Stomach (tissue), 9 donors: ENCODE results near the gene CD33. TPM values are rescaled to one million over a fixed set of nuclear protein-coding genes. Genes with fewer than 3 reads are reported as not detected.
A peak's percentile ranks its signal among the peaks of the same experiment; 100 is the strongest.

ENCODE experiments used
- DNase-seq, 2 donors: peaks; one replicate each; pipeline versions ENCODE4 v3.0.0 to v3.0.0-alpha.2; 2013 to 2019
- H3K27ac ChIP-seq, 5 donors: fragments of 200-600 bp in 4 of 5; sonication (generic) in 4 of 5; one replicate each; pipeline ENCODE4 v1.5.1; 2013 to 2019; ENCODE audit warnings: mild to moderate bottlenecking in 1 of 5, moderate library complexity in 1 of 5
- H3K27me3 ChIP-seq, 3 donors: fragments of 200-600 bp; sonication (generic); one replicate each; pipeline ENCODE4 v1.5.1; 2017 to 2019; ENCODE audit warnings: mixed run types in 1 of 3
- H3K36me3 ChIP-seq, 4 donors: fragments of 200-600 bp; sonication (generic); 1 replicate in 3 of 4; 2 replicates in 1 of 4; pipeline ENCODE4 v1.5.1; 2016 to 2019
- H3K4me1 ChIP-seq, 4 donors: fragments of 200-600 bp; sonication (generic); one replicate each; pipeline ENCODE4 v1.5.1; 2016 to 2019
- H3K4me3 ChIP-seq, 4 donors: fragments of 200-600 bp; sonication (generic) in 3 of 4; one replicate each; pipeline ENCODE4 v1.5.1; 2016 to 2019; ENCODE audit warnings: mild to moderate bottlenecking in 1 of 4
- H3K9me3 ChIP-seq, 4 donors: fragments of 200-600 bp; sonication (generic); one replicate each; pipeline ENCODE4 v1.5.1; 2016 to 2019
- EP300 ChIP-seq: sonication (generic); formaldehyde crosslinking; IDR thresholded peaks from one replicate; pipeline ENCODE4 v1.6.1; 2017; ENCODE audit warnings: antibody characterized with exemption
- POLR2A ChIP-seq, 4 donors: fragments of 450-650 bp; IDR thresholded peaks; one replicate each; pipeline ENCODE4 v1.6.1; 2016; ENCODE audit warnings: antibody characterized with exemption in 4 of 4, control low read depth in 2 of 4, mild to moderate bottlenecking in 1 of 4, moderate library complexity in 1 of 4
- POLR2AphosphoS5 ChIP-seq, 3 donors: sonication (generic); formaldehyde crosslinking; IDR thresholded peaks; one replicate each; pipeline ENCODE4 v1.6.1; 2016; ENCODE audit warnings: antibody characterized with exemption in 3 of 3
- WGBS, 5 donors: extraction: QIAGEN DNeasy Blood & Tissue Kit in 3 of 5; methylation state at CpG; one replicate each; pipeline versions ENCODE4 v1.1.5 to v1.1.7; 2013 to 2018; 5-methylcytosine and 5-hydroxymethylcytosine counted together
- intact Hi-C: fragments of 100-400 bp; cut with DNase I; formaldehyde crosslinking; loops from one replicate; pipeline ENCODE4 v1.15.1; 2023; ENCODE audit warnings: low total_unique reads
- polyA plus RNA-seq, 3 donors: library from polyadenylated mRNA; stranded (reverse); fragments of 200-250 nt; gene quantifications; one replicate each; pipeline ENCODE4 v1.2.3, GENCODE V29; 2013
- total RNA-seq, 5 donors: library from RNA; depleted of rRNA; stranded (reverse); fragments of >200 nt; gene quantifications; one replicate each; pipeline versions ENCODE4 v1.1.0 to v1.2.3, GENCODE V29; 2014 to 2016
- TF ChIP-seq, protein P1 (sequence below), 7 experiments: fragments of 450-650 bp in 4 of 7; fragments of 200-600 bp in 3 of 7; sonication (generic) in 3 of 7; IDR thresholded peaks; one replicate each; pipeline ENCODE4 v1.5.1; 2016 to 2019; ENCODE audit warnings: antibody characterized with exemption in 7 of 7, control low read depth in 2 of 7, mild to moderate bottlenecking in 1 of 7
- donor health status: healthy with polysubstance abuse.
- donor health status: Bipolar disorder and iron deficiency.
- donor health status: healthy.

The CD33 gene
- total and polyA plus RNA-seq, 8 donors = 1.7 to 4.8 (median 3.0) TPM; not detected in 3

- no peaks in the 10 kb centered on the region for H3K9me3 ChIP-seq
- H3K4me3 ChIP-seq = no peak overlapping the region
- H3K4me1 ChIP-seq = no peaks in the 10 kb centered on the region
- no peak overlapping the region for H3K27ac ChIP-seq
- no peaks in the 10 kb centered on the region for H3K36me3 ChIP-seq
- intact Hi-C loops = no loop called here
- 23 to 33% (median 32%) methylated on average over 5 of the region's 5 CpGs for WGBS, 5 donors
- H3K27me3 ChIP-seq = peaks cover 0 to 17% (median 0%) of the 10 kb centered on the region in 3 donors
- TF ChIP-seq, protein P1, sequence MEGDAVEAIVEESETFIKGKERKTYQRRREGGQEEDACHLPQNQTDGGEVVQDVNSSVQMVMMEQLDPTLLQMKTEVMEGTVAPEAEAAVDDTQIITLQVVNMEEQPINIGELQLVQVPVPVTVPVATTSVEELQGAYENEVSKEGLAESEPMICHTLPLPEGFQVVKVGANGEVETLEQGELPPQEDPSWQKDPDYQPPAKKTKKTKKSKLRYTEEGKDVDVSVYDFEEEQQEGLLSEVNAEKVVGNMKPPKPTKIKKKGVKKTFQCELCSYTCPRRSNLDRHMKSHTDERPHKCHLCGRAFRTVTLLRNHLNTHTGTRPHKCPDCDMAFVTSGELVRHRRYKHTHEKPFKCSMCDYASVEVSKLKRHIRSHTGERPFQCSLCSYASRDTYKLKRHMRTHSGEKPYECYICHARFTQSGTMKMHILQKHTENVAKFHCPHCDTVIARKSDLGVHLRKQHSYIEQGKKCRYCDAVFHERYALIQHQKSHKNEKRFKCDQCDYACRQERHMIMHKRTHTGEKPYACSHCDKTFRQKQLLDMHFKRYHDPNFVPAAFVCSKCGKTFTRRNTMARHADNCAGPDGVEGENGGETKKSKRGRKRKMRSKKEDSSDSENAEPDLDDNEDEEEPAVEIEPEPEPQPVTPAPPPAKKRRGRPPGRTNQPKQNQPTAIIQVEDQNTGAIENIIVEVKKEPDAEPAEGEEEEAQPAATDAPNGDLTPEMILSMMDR (IDR thresholded peaks at IDR 0.05) = peak in 3 of 7 experiments; percentile 14 to 34 (median 23)
- no peak for TF ChIP-seq POLR2A (IDR thresholded peaks at IDR 0.05)
- peak in 1 of 2 donors; percentile 62 for DNase-seq
Observed at GRCh38 chr19:51259348-51260245, 34.7 kb downstream of the CD33 start.

GRCh38 chr19:51263808-51264207 lies 38.9 kb downstream of the CD33 start:
- 81 to 86% (median 82%) methylated on average over 4 of the region's 4 CpGs for WGBS, 5 donors

DNA sequence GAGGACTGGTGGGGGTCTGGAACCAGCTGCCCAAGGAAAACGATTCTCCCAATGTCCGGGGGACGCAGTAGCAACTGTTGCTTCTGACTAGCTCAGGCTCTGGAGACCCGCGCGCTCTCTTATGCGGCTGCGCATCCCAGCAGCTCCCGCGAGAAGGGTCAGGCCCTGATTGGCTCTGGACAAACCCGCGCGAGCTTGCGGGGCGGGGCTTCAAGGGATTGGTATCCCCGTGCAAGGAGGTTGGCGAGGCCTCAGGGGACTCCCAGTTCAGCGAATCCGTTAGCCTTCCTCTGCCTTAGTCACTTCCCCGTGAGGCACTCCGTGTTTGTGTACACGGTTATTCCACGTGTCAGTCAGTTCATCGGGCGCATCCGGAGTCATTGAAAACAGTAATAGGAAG lies 46.2 kb downstream of the CD33 start:
- no peaks in the 10 kb centered on the region for H3K36me3 ChIP-seq
- TF ChIP-seq POLR2AphosphoS5 (IDR thresholded peaks at IDR 0.05) = no peak
- no peak for TF ChIP-seq EP300
- WGBS, 5 donors = 53 to 63% (median 58%) methylated on average over 9 to 26 of the region's 26 CpGs
- peaks cover 0 to 16% (median 0%) of the 10 kb centered on the region in 3 donors for H3K27me3 ChIP-seq
- H3K4me1 ChIP-seq = no peaks in the 10 kb centered on the region
- H3K9me3 ChIP-seq = peaks cover 0 to 3% (median 0%) of the 10 kb centered on the region in 4 donors
- no peak overlapping the region for H3K4me3 ChIP-seq
- no peak overlapping the region for H3K27ac ChIP-seq
- intact Hi-C loops = no loop called here
- DNase-seq = peak in 1 of 2 donors; percentile 9

More at GRCh38 chr19:51263808-51264207, 38.9 kb downstream of the CD33 start:
- no peak for TF ChIP-seq EP300
- no peak for TF ChIP-seq POLR2AphosphoS5 (IDR thresholded peaks at IDR 0.05)
- no peak for TF ChIP-seq POLR2A (IDR thresholded peaks at IDR 0.05)
- TF ChIP-seq, protein P1 (IDR thresholded peaks at IDR 0.05) = no peak
- Histone ChIP-seq H3K4me3 (no peak overlapping the region), H3K9me3 (no peaks in the 10 kb centered on the region), H3K4me1 (no peaks in the 10 kb centered on the region), H3K36me3 (no peaks in the 10 kb centered on the region), H3K27me3 (peaks cover 0 to 19% (median 0%) of the 10 kb centered on the region in 3 donors), H3K27ac (no peak overlapping the region)
- no peak for DNase-seq
- intact Hi-C loops = no loop called here

DNA sequence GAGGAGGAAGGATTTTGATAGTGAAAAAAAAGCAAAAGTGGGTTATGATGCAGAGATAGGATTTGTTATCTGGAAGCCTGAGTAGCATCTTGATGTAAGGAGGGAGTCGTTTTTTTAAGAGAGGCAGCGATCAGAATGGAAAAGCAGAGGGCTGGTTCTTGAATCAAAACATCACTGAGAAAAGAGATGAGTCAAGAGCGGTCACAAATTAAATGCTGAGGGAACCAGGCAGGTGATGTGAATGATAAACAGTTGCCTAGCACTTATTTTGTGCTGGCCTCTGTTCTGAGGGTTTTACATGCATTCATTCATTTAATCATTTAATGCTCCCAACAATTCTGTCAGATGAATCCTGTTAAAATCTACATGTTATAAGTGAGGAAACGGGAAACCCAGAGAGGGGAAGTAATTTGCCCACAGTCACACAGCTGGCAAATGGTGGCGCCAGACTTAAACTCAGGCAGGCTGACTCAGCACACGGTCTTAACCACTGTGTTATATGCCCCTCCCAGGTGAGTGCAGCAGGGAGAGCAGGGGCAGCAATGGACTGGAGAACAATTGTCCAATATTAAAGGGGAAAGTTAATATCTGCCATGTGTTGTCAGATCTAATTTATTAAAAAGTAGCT lies 47.4 kb downstream of the CD33 start:
- 51 to 65% (median 60%) methylated on average over 6 of the region's 6 CpGs for WGBS, 5 donors

More for the DNA sequence above, 47.4 kb downstream of the CD33 start:
- H3K36me3 ChIP-seq = no peaks in the 10 kb centered on the region
- intact Hi-C loops = no loop called here
- no peak overlapping the region for H3K27ac ChIP-seq
- peaks cover 0 to 4% (median 0%) of the 10 kb centered on the region in 4 donors for H3K9me3 ChIP-seq
- no peak overlapping the region for H3K4me3 ChIP-seq
- TF ChIP-seq EP300 = no peak
- TF ChIP-seq POLR2A (IDR thresholded peaks at IDR 0.05) = no peak
- TF ChIP-seq, protein P1 (IDR thresholded peaks at IDR 0.05) = no peak
- TF ChIP-seq POLR2AphosphoS5 (IDR thresholded peaks at IDR 0.05) = no peak
- no peak for DNase-seq
- no peaks in the 10 kb centered on the region for H3K4me1 ChIP-seq
- peaks cover 0 to 17% (median 0%) of the 10 kb centered on the region in 3 donors for H3K27me3 ChIP-seq
